ENCODE results near the gene RAB11A.

DNA sequence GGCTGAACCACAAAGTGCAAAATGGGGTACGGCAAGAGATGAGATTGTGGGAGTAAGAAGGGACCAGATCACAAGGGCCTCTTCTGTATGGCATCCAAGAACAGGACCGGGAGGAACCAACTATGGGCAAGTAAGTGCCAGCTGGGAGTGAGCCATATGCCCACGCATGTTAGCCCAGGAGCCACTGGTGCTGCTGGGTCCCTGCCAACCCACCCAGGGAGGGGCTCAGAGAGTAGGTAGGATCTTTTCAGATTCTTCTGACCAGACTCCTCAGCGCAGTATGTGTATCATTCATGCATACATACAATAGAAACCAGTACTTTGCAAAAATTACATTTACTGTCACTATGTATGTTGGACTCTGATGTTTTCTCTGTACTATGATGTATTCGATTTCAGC is 54.0 kb downstream of the RAB11A start:
- TF ChIP-seq, protein P1, sequence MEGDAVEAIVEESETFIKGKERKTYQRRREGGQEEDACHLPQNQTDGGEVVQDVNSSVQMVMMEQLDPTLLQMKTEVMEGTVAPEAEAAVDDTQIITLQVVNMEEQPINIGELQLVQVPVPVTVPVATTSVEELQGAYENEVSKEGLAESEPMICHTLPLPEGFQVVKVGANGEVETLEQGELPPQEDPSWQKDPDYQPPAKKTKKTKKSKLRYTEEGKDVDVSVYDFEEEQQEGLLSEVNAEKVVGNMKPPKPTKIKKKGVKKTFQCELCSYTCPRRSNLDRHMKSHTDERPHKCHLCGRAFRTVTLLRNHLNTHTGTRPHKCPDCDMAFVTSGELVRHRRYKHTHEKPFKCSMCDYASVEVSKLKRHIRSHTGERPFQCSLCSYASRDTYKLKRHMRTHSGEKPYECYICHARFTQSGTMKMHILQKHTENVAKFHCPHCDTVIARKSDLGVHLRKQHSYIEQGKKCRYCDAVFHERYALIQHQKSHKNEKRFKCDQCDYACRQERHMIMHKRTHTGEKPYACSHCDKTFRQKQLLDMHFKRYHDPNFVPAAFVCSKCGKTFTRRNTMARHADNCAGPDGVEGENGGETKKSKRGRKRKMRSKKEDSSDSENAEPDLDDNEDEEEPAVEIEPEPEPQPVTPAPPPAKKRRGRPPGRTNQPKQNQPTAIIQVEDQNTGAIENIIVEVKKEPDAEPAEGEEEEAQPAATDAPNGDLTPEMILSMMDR (IDR thresholded peaks at IDR 0.05), result no peak
- TF ChIP-seq EP300 (IDR thresholded peaks at IDR 0.05; ENCODE audit: low read depth) (no peak), POLR2A (IDR thresholded peaks at IDR 0.05) (no peak), POLR2AphosphoS5 (IDR thresholded peaks at IDR 0.05) (no peak)

Data from transverse colon (tissue), 4 donors.